Measurements from ENCODE around the gene CCDC137. TPM values are rescaled to one million over a fixed set of nuclear protein-coding genes. Genes with fewer than 3 reads are reported as not detected.

The CCDC137 gene
- total and polyA plus RNA-seq, 2 experiments from 2014 or later: 11.7 to 22.8 TPM

DNA sequence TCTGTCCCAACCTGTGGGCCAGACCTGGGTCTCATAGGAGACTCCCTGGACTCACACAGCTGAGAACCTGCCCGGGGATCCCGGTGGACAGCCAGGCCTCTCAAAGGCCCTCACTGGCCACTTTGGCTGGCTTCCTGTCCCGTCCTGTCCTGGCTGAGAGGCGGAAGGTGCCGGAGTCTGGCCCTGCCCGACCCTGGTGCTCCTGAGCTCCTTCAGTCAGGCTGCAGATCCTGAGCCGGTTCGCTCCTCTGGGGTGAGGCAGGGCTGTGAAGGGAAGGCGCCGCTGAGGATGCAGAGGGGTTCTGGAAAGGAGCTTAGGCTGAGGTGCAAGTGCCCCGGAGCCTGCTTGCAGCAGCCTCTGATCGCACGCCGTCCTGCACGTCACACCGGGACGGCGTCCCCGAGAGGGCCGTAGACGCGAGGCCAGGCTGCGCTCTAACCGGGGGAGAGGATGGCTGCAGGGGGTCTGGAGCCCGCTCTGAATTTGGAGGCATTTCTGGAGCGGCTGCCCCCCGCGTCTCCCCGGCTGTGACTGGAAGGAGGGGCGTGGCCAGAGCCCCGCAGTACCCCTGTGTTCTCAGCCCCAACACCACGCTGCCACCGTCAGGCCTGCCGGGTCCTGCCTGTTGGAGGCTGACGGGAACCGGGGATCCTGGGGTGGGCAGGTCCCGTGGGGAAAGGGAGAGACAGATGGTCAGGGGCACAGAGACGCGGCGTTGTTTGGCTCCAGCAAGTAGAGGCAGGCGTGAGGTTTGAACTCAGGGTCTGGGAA is 21.4 kb downstream of the CCDC137 start:
- in situ Hi-C loops (cut with MboI): no loop called here
- Histone ChIP-seq H4K20me1 (ENCODE audit: insufficient read depth) (peaks cover 6% of the 10 kb centered on the region; the same call in 1 of the 2 replicates), H3K9me2 (ENCODE audit: insufficient read depth) (no peaks in the 10 kb centered on the region), H3K4me1 (ENCODE audit: insufficient read depth) (peaks cover 14% of the 10 kb centered on the region), H2AFZ (no peak overlapping the region), H3F3A (ENCODE audit: insufficient read depth) (peaks cover 7% of the 10 kb centered on the region), H3K9me3 (ENCODE audit: low read depth) (no peaks in the 10 kb centered on the region), H3K79me2 (ENCODE audit: insufficient read depth) (peaks cover 92% of the 10 kb centered on the region), H3K27ac (no peak overlapping the region), H3K4me2 (ENCODE audit: unreplicated experiment) (no peak overlapping the region), H3K4me3 (no peak overlapping the region), H3K9ac (no peak overlapping the region), H3K27me3 (replicated peaks; ENCODE audit: insufficient read depth) (no peaks in the 10 kb centered on the region), H3K36me3 (ENCODE audit: low read depth) (peaks cover 38% of the 10 kb centered on the region)
- WGBS, 2 experiments (ENCODE audit: low coverage in 1 of 2, low lambda C conversion rate in 2 of 2, missing lambda C conversion rate in 2 of 2): 94% methylated on average over 38 to 41 of the region's 41 CpGs
- TF ChIP-seq EZH2 (IDR thresholded peaks at IDR 0.05; ENCODE audit: insufficient read depth, poor library complexity, severe bottlenecking) (no peak), EZH2phosphoT487 (IDR thresholded peaks at IDR 0.05; ENCODE audit: insufficient read depth, low read depth) (no peak)
- no peak for DNase-seq

DNA sequence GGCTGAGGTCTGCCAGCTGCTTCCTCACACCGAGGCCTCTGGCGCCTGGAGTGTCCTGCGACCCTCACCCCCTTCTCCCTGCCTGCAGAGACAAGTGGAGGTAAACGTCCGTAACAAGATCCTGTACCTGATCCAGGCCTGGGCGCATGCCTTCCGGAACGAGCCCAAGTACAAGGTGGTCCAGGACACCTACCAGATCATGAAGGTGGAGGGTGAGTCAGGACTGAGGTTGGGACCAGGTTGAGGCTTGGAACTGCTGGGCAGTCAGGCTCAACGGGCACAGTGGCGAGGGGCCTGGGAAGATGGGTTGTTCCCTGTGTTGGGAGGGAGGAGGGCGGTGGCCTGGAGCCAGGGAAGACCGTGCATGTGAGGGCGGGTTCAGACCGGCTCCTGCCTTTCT is 22.1 kb downstream of the CCDC137 start:
- no peak overlapping the region for H3K4me2 ChIP-seq (ENCODE audit: unreplicated experiment)
- H3K4me1 ChIP-seq (ENCODE audit: insufficient read depth): peaks cover 14% of the 10 kb centered on the region
- peaks cover 7% of the 10 kb centered on the region for H3F3A ChIP-seq (ENCODE audit: insufficient read depth)
- H3K27me3 ChIP-seq (replicated peaks; ENCODE audit: insufficient read depth): no peaks in the 10 kb centered on the region
- DNase-seq: no peak
- H3K36me3 ChIP-seq (ENCODE audit: low read depth): peaks cover 38% of the 10 kb centered on the region
- no peaks in the 10 kb centered on the region for H3K9me3 ChIP-seq (ENCODE audit: low read depth)
- no peak overlapping the region for H3K9ac ChIP-seq
- H3K79me2 ChIP-seq (ENCODE audit: insufficient read depth): peaks cover 93% of the 10 kb centered on the region
- no peaks in the 10 kb centered on the region for H3K9me2 ChIP-seq (ENCODE audit: insufficient read depth)
- no peak overlapping the region for H3K4me3 ChIP-seq
- WGBS, 2 experiments (ENCODE audit: low coverage in 1 of 2, low lambda C conversion rate in 2 of 2, missing lambda C conversion rate in 2 of 2): 89 to 90% methylated on average over 12 to 14 of the region's 14 CpGs
- H2AFZ ChIP-seq: no peak overlapping the region
- peaks cover 6% of the 10 kb centered on the region; the same call in 1 of the 2 replicates for H4K20me1 ChIP-seq (ENCODE audit: insufficient read depth)
- no peak overlapping the region for H3K27ac ChIP-seq
- TF ChIP-seq EZH2phosphoT487 (IDR thresholded peaks at IDR 0.05; ENCODE audit: insufficient read depth, low read depth) (no peak), EZH2 (IDR thresholded peaks at IDR 0.05; ENCODE audit: insufficient read depth, poor library complexity, severe bottlenecking) (no peak)
- in situ Hi-C loops (cut with MboI): no loop called here

GRCh38 chr17:81690066-81690465 is 23.5 kb downstream of the CCDC137 start:
- peaks cover 99% of the 10 kb centered on the region for H3K79me2 ChIP-seq (ENCODE audit: insufficient read depth)
- H2AFZ ChIP-seq: no peak overlapping the region

DNA sequence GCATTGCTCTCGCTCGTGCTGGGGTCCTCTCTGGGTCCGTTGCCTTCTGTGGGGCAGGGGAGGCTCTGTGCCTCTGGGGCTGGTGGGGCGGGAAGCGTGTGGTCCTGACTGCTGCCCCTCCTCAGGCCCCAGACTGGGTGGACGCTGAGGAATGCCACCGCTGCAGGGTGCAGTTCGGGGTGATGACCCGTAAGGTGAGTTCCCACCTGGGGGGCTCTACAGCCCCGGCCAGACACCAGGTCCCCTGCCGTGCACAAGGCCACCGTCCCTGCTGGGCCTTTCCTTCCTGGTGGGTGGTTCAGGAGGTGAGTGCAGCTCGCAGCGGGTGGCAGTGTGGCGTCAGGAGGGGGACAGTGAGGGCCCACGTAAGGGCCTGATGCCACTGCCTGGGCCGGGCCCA is 24.0 kb downstream of the CCDC137 start:
- Histone ChIP-seq H3K4me1 (ENCODE audit: insufficient read depth) (peaks cover 5% of the 10 kb centered on the region), H3K4me3 (no peak overlapping the region), H3K9me2 (ENCODE audit: insufficient read depth) (no peaks in the 10 kb centered on the region), H3K79me2 (ENCODE audit: insufficient read depth) (peaks cover 99% of the 10 kb centered on the region), H3F3A (ENCODE audit: insufficient read depth) (no peaks in the 10 kb centered on the region), H3K9ac (no peak overlapping the region), H4K20me1 (ENCODE audit: insufficient read depth) (peaks cover 4% of the 10 kb centered on the region; the same call in 1 of the 2 replicates), H3K27ac (no peak overlapping the region), H2AFZ (no peak overlapping the region), H3K27me3 (replicated peaks; ENCODE audit: insufficient read depth) (no peaks in the 10 kb centered on the region), H3K36me3 (ENCODE audit: low read depth) (peaks cover 37% of the 10 kb centered on the region), H3K4me2 (ENCODE audit: unreplicated experiment) (no peak overlapping the region), H3K9me3 (ENCODE audit: low read depth) (no peaks in the 10 kb centered on the region)
- no peak for TF ChIP-seq EZH2phosphoT487 (IDR thresholded peaks at IDR 0.05; ENCODE audit: insufficient read depth, low read depth)
- TF ChIP-seq EZH2 (IDR thresholded peaks at IDR 0.05; ENCODE audit: insufficient read depth, poor library complexity, severe bottlenecking): no peak
- in situ Hi-C loops (cut with MboI): no loop called here
- 90 to 93% methylated on average over 12 to 17 of the region's 17 CpGs for WGBS, 2 experiments (ENCODE audit: low coverage in 1 of 2, low lambda C conversion rate in 2 of 2, missing lambda C conversion rate in 2 of 2)
- DNase-seq: no peak

More at GRCh38 chr17:81690066-81690465, 23.5 kb downstream of the CCDC137 start:
- Histone ChIP-seq H3K27me3 (replicated peaks; ENCODE audit: insufficient read depth) (no peaks in the 10 kb centered on the region), H3K36me3 (ENCODE audit: low read depth) (peaks cover 38% of the 10 kb centered on the region), H3K4me1 (ENCODE audit: insufficient read depth) (peaks cover 8% of the 10 kb centered on the region), H3K9me3 (ENCODE audit: low read depth) (no peaks in the 10 kb centered on the region), H3K9ac (no peak overlapping the region), H3K4me2 (ENCODE audit: unreplicated experiment) (no peak overlapping the region), H3K9me2 (ENCODE audit: insufficient read depth) (no peaks in the 10 kb centered on the region), H3F3A (ENCODE audit: insufficient read depth) (no peaks in the 10 kb centered on the region), H4K20me1 (ENCODE audit: insufficient read depth) (peaks cover 6% of the 10 kb centered on the region; the same call in 1 of the 2 replicates), H3K27ac (no peak overlapping the region), H3K4me3 (no peak overlapping the region)
- in situ Hi-C loops (cut with MboI): no loop called here
- 94 to 95% methylated on average over 18 of the region's 18 CpGs for WGBS, 2 experiments (ENCODE audit: low coverage in 1 of 2, low lambda C conversion rate in 2 of 2, missing lambda C conversion rate in 2 of 2)
- no peak for DNase-seq
- TF ChIP-seq EZH2phosphoT487 (IDR thresholded peaks at IDR 0.05; ENCODE audit: insufficient read depth, low read depth) (no peak), EZH2 (IDR thresholded peaks at IDR 0.05; ENCODE audit: insufficient read depth, poor library complexity, severe bottlenecking) (no peak)
